NB4 (cell line): ENCODE data around the gene CYTH3.

Experiments used
- POLR2A ChIP-seq: IDR thresholded peaks from 2 replicates; pipeline ENCODE4 v1.6.1; 2011; ENCODE audit warnings: mild to moderate bottlenecking; ENCODE audit not compliant: insufficient read length; ENCODE audit errors: extremely low read depth
- TF ChIP-seq, protein P1 (sequence below): IDR thresholded peaks from one replicate; pipeline ENCODE4 v1.5.1; 2012; ENCODE audit warnings: low read depth, low read length

DNA sequence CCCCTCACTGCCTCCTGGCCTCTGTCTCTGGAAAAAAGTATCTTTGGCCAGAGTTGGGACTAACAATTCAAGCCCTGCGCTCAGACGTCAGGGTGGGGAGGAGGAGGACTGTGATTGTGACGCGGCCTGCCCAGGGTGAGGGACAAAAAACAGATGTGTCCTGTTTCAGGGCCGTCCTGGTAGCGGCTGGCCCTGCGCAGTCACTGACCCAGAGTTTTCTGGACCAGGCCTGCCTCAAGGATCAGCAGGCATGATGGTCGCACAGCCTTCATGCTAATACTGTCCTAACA, 110.1 kb downstream of the CYTH3 start:
- TF ChIP-seq POLR2A: no peak
- TF ChIP-seq, protein P1, sequence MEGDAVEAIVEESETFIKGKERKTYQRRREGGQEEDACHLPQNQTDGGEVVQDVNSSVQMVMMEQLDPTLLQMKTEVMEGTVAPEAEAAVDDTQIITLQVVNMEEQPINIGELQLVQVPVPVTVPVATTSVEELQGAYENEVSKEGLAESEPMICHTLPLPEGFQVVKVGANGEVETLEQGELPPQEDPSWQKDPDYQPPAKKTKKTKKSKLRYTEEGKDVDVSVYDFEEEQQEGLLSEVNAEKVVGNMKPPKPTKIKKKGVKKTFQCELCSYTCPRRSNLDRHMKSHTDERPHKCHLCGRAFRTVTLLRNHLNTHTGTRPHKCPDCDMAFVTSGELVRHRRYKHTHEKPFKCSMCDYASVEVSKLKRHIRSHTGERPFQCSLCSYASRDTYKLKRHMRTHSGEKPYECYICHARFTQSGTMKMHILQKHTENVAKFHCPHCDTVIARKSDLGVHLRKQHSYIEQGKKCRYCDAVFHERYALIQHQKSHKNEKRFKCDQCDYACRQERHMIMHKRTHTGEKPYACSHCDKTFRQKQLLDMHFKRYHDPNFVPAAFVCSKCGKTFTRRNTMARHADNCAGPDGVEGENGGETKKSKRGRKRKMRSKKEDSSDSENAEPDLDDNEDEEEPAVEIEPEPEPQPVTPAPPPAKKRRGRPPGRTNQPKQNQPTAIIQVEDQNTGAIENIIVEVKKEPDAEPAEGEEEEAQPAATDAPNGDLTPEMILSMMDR: no peak
